Parathyroid adenoma (tissue), 2 donors: ENCODE data around the gene GPS1.

ENCODE experiments used
- H2AFZ ChIP-seq: fragments of 300-600 bp; sonication (generic); one replicate; pipeline ENCODE4 v1.7.0; 2017; ENCODE audit warnings: antibody characterized with exemption, mild to moderate bottlenecking
- H3K27ac ChIP-seq: fragments of 300-600 bp; sonication (generic); one replicate; pipeline ENCODE4 v1.7.0; 2017
- H3K27me3 ChIP-seq: fragments of 300-600 bp; sonication (generic); one replicate; pipeline ENCODE4 v1.7.0; 2017; ENCODE audit warnings: low read length; ENCODE audit not compliant: control insufficient read depth, insufficient read depth
- H3K36me3 ChIP-seq: fragments of 300-600 bp; sonication (generic); one replicate; pipeline ENCODE4 v1.7.0; 2017; ENCODE audit warnings: low read length; ENCODE audit not compliant: control insufficient read depth, insufficient read depth
- H3K4me1 ChIP-seq: fragments of 300-600 bp; sonication (generic); one replicate; pipeline ENCODE4 v1.7.0; 2017; ENCODE audit warnings: control low read depth
- H3K4me2 ChIP-seq: fragments of 300-600 bp; sonication (generic); one replicate; pipeline ENCODE4 v1.7.0; 2017; ENCODE audit warnings: low read length
- H3K4me3 ChIP-seq: fragments of 300-600 bp; sonication (generic); one replicate; pipeline ENCODE4 v1.7.0; 2017; ENCODE audit warnings: low read depth, low read length
- H3K79me2 ChIP-seq: fragments of 300-600 bp; sonication (generic); one replicate; pipeline ENCODE4 v1.7.0; 2017; ENCODE audit warnings: control low read depth
- H3K9ac ChIP-seq: fragments of 300-600 bp; sonication (generic); one replicate; pipeline ENCODE4 v1.7.0; 2017; ENCODE audit warnings: mild to moderate bottlenecking
- H3K9me3 ChIP-seq: fragments of 300-600 bp; sonication (generic); one replicate; pipeline ENCODE4 v1.7.0; 2017; ENCODE audit warnings: low read length; ENCODE audit not compliant: control insufficient read depth
- CTCF ChIP-seq: fragments of 300-600 bp; sonication (generic); IDR thresholded peaks from one replicate; pipeline ENCODE4 v1.7.0; 2017; ENCODE audit warnings: antibody characterized with exemption, mild to moderate bottlenecking
- donor health status: primary hyperparathyroidism.

Gene GPS1

GRCh38 chr17:82051776-82052637 is at the start of gene GPS1, which contains the start of gene RFNG:
Gene GPS1, plus strand, starts transcription at chr17:82051898. Its CDS starts 34 bp downstream, at chr17:82051932.
Gene RFNG, minus strand, starts transcription at chr17:82051811. Its CDS starts 45 bp downstream, at chr17:82051766.
- Histone ChIP-seq H3K79me2 (no peaks in the 10 kb centered on the region), H3K36me3 (no peaks in the 10 kb centered on the region), H3K4me1 (no peaks in the 10 kb centered on the region), H3K4me3 (peak within 1 kb of the TSS; percentile 70), H3K4me2 (peak within 1 kb of the TSS; percentile 95), H2AFZ (peak within 1 kb of the TSS; percentile 73), H3K27me3 (no peaks in the 10 kb centered on the region), H3K9me3 (no peaks in the 10 kb centered on the region), H3K9ac (peak within 1 kb of the TSS; percentile 46), H3K27ac (no peak within 1 kb of the TSS)
- TF ChIP-seq CTCF, result no peak

- H3K4me2 ChIP-seq, result no peak overlapping the region
- no peaks in the 10 kb centered on the region for H3K36me3 ChIP-seq
- no peak overlapping the region for H3K27ac ChIP-seq
- peaks cover 3% of the 10 kb centered on the region for H3K79me2 ChIP-seq
- H3K9me3 ChIP-seq, result no peaks in the 10 kb centered on the region
- H3K9ac ChIP-seq, result no peak overlapping the region
- H3K27me3 ChIP-seq, result no peaks in the 10 kb centered on the region
- no peaks in the 10 kb centered on the region for H3K4me1 ChIP-seq
- no peak overlapping the region for H3K4me3 ChIP-seq
- no peak for TF ChIP-seq CTCF
- no peak overlapping the region for H2AFZ ChIP-seq
Measured at GRCh38 chr17:82003411-82004381, 48.0 kb upstream of the GPS1 start.

- Histone ChIP-seq H3K9me3 (no peaks in the 10 kb centered on the region), H3K27ac (no peak overlapping the region), H3K4me2 (no peak overlapping the region), H3K9ac (no peak overlapping the region), H3K27me3 (no peaks in the 10 kb centered on the region), H2AFZ (no peak overlapping the region), H3K36me3 (no peaks in the 10 kb centered on the region), H3K4me1 (no peaks in the 10 kb centered on the region), H3K4me3 (no peak overlapping the region), H3K79me2 (no peaks in the 10 kb centered on the region)
- no peak for TF ChIP-seq CTCF
Measured at GRCh38 chr17:82004517-82005455, 46.9 kb upstream of the GPS1 start.

- H3K9ac ChIP-seq, result no peak overlapping the region
- H3K4me1 ChIP-seq, result no peaks in the 10 kb centered on the region
- H3K4me2 ChIP-seq, result no peak overlapping the region
- H3K4me3 ChIP-seq, result no peak overlapping the region
- H3K27me3 ChIP-seq, result no peaks in the 10 kb centered on the region
- no peaks in the 10 kb centered on the region for H3K79me2 ChIP-seq
- H3K36me3 ChIP-seq, result no peaks in the 10 kb centered on the region
- no peak for TF ChIP-seq CTCF
- no peaks in the 10 kb centered on the region for H3K9me3 ChIP-seq
- no peak overlapping the region for H3K27ac ChIP-seq
- H2AFZ ChIP-seq, result no peak overlapping the region
Measured at GRCh38 chr17:82005701-82006348, 45.9 kb upstream of the GPS1 start.
